Stimulated activated CD8-positive, alpha-beta memory T cell treated with anti-CD3 and anti-CD28 coated beads, Interleukin-15, amount 100 ng/mL, for 4 hours (primary cell): Measurements from ENCODE around the gene LHFPL2.

Experiments
- DNase-seq, 2 donors: peaks; one replicate each; pipeline ENCODE4 v3.0.0-alpha.2; 2020; ENCODE audit warnings: low read depth in 2 of 2

LHFPL2 gene

GRCh38 chr5:78568676-78569075, 79.9 kb downstream of the LHFPL2 start:
- DNase-seq, result no peak

GRCh38 chr5:78568212-78568611, 80.4 kb downstream of the LHFPL2 start:
- DNase-seq, result no peak

DNA sequence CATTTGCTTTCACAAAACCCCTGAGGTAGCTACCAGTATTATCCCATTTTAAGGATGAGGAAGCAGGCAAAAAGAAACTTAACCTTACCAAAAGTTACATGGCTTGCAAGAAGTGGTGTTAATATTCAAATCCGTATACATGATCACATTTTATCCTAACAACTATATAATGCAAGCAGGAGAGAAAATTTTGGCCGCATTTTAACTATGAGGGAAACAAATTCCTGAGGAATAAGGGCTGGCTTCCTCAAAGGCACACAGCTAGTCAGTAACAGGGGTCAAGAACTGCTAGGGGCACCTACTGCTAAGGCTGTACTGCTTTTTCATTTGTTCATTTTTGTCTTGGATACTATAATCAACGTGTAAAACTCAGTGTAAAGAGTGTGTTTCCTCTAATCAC, 81.0 kb downstream of the LHFPL2 start:
- no peak for DNase-seq

GRCh38 chr5:78566747-78567425, 81.7 kb downstream of the LHFPL2 start:
- DNase-seq, result no peak

GRCh38 chr5:78565395-78565794, 83.2 kb downstream of the LHFPL2 start:
- no peak for DNase-seq

GRCh38 chr5:78563621-78564020, 85.0 kb downstream of the LHFPL2 start:
- no peak for DNase-seq

DNA sequence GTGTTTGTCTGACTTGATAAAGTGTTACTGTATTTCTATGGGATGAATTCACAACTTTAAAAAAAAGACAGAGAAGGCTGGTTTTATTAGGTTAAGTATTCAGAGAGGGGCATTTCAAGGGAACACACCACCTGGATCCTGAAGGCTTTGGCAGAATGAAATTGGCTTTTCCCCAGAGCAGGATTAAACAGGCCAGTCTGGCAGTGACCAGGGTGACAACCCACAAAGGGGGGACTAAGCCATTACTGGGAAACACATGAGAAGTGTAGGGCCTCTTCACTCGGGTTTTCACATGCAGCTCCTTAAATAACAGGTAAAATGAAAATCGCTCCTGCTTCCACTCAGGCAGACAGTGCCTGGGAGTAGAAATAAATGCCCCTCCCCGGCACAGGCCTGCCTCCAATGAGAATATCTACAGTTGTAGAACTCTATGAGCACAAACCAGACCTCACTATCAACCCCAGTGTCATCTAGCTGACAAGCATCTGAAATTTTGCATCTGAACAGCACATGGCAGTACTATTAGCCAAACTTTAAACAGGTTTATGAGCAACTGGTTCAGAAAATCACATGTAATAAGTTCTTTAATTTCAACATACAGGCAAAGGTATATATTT, 85.8 kb downstream of the LHFPL2 start:
- DNase-seq, result no peak

DNA sequence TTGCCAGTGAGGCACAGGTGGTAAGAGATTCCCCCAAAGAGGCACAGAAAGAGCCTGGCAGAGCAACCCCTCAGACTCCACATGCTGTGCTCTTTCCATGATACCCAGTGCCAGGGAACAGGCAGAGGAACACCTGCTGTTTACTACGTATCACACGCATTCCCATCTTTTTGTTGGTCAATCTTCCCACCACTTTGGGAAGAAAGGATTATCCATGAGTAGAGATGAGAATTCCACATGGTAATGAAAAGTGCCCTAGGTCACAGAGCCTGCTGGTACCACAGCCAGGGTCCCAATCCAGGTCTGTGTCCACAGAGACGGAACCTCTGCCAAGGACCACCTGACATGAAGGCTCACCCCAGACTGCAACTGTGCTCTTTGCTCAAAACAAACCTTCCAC, 86.6 kb downstream of the LHFPL2 start:
- no peak for DNase-seq

GRCh38 chr5:78561261-78561660, 87.3 kb downstream of the LHFPL2 start:
- no peak for DNase-seq

DNA sequence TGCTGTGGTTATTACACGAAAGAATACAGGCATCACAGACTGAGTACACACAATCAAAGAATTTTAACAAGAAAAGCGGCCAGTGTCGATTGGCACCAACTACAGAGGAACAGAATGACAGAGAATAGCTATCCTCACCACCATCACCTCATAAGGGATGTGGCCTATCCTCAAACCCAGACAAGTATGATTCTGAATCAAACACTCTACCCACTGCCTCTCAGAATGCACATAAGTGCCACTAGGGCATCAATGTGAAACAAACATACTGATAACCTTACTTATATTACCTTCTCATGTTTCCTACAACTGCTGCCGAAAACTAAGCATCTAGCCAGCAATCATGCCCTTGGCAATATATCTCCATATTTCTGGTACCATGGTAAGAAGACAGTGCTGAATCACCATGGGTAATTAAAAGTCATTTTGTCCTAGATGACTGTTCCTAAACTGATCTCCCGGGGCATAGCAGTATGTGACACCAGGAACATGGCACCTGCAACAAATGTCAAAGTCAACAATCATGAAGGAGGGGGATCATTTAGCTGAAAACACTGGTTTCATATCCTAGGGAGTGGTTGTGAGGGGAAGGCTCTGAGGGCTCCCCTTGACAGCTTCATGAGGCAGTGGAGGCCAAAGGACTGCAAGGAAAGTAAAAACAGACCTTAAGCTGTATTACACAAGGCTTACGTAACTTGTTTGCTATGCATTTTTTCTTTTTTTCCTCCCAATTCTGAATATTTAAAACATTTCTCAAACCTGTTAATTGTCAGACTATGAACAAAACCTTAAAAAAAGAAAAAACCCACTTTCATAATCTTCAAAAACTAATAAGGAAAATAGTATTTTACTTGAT, 88.3 kb downstream of the LHFPL2 start:
- no peak for DNase-seq

- no peak for DNase-seq
Observed at GRCh38 chr5:78557601-78558000, 91.0 kb downstream of the LHFPL2 start.

DNA sequence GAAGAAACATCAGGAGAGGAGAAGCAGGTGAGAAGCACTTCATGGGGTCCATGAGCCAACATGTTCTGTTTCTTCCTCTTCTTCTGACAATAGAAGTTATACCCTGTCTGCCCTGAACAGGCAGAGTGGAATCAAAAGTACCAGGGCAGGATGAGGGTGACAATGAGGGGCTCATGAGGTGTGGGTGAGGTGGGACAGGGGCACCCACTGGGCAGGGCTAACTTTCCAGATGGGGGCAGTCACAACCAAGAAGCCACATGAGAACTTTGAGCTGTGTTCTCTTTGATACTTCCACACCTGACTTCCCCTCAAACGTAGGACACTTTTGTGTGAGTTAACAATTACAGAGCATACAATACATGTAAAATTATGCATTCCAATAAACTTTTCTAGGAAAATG, 92.7 kb downstream of the LHFPL2 start:
- no peak for DNase-seq

- no peak for DNase-seq
Observed at GRCh38 chr5:78554670-78555069, 93.9 kb downstream of the LHFPL2 start.

GRCh38 chr5:78553580-78554353, 94.8 kb downstream of the LHFPL2 start:
- no peak for DNase-seq

GRCh38 chr5:78552729-78553342, 95.7 kb downstream of the LHFPL2 start:
- no peak for DNase-seq

GRCh38 chr5:78550891-78551290, 97.7 kb downstream of the LHFPL2 start:
- DNase-seq, result no peak

GRCh38 chr5:78549043-78549442, 99.5 kb downstream of the LHFPL2 start:
- DNase-seq, result no peak

DNA sequence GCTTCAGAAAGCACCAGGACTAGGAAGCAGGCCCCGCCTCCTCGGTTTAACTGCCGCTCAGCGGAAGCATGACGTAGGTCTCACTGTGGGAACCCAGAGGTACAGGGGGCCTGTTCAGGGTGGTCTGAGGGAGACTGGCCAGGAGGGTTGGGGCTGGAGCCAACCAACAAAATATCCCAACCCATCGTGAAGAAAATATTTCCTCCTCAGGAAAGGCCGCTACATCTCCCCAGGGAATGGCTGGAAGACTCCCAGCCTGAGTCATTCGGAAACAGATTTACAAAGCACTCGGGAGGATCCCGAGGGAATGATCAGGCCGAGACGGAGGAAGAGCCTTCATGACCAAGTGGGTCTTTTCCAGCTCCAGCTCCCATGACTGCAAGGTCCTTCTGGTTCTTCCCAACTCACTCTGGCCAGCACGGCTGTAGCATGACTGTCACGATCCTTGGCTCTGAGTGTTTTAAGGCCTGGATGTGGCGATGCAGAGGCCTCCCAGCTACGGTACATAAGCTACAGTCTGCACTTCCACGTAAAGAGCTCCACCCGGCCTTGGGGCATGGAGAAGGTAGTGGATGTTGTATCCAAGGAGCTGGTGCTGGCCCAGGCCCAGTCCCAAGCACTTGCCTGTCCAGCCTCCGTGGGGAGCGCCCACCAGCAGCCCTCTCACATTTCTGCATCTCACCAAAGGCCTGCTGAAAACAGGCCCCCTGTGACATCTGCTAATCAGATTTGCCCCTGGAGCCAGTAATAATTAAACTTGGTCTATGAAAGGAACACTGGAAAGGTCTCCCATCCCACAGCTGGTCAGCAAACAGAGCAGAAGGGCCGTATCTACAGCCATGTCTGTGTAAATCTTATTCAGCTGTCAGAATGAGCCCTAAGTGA, 100.6 kb downstream of the LHFPL2 start:
- no peak for DNase-seq

GRCh38 chr5:78547183-78547582, 101.4 kb downstream of the LHFPL2 start:
- DNase-seq, result no peak

- no peak for DNase-seq
Observed at GRCh38 chr5:78546276-78546996, 102.1 kb downstream of the LHFPL2 start.
